Skeletal muscle satellite cell (primary cell): Measurements from ENCODE around the gene PALLD.

ENCODE experiments used
- H3K27me3 ChIP-seq: 2 replicates; pipeline ENCODE4 v1.7.0; 2013; ENCODE audit warnings: low read length; ENCODE audit not compliant: control insufficient read depth, insufficient read depth
- H3K36me3 ChIP-seq: 2 replicates; pipeline ENCODE4 v1.7.0; 2013; ENCODE audit warnings: mild to moderate bottlenecking, control low read depth, low read length; ENCODE audit not compliant: insufficient read depth
- H3K4me1 ChIP-seq: 2 replicates; pipeline ENCODE4 v1.7.0; 2013; ENCODE audit warnings: low read length; ENCODE audit not compliant: control insufficient read depth, insufficient read depth
- H3K4me2 ChIP-seq: 2 replicates; pipeline ENCODE4 v1.7.0; 2013; ENCODE audit warnings: mild to moderate bottlenecking, low read length
- H3K4me3 ChIP-seq: 2 replicates; pipeline ENCODE4 v1.7.0; 2013; ENCODE audit warnings: low read length
- H3K9ac ChIP-seq: 2 replicates; pipeline ENCODE4 v1.7.0; 2013; ENCODE audit warnings: mild to moderate bottlenecking, low read depth, low read length, moderate library complexity
- H3K9me3 ChIP-seq: replicated peaks from 2 replicates; pipeline ENCODE4 v1.7.0; 2013; ENCODE audit warnings: mild to moderate bottlenecking, control low read depth, low read length

PALLD gene

GRCh38 chr4:168815379-168816345, 318.8 kb downstream of the PALLD start:
- Histone ChIP-seq H3K9ac (no peak overlapping the region), H3K4me3 (no peak overlapping the region), H3K4me2 (peak overlapping the region; percentile 44), H3K4me1 (peaks cover 55% of the 10 kb centered on the region), H3K36me3 (peaks cover 5% of the 10 kb centered on the region), H3K9me3 (no peaks in the 10 kb centered on the region), H3K27me3 (no peaks in the 10 kb centered on the region)

GRCh38 chr4:168817370-168817769, 320.5 kb downstream of the PALLD start:
- Histone ChIP-seq H3K4me2 (peak overlapping the region; percentile 74), H3K9ac (peak overlapping the region; percentile 69), H3K36me3 (no peaks in the 10 kb centered on the region), H3K4me3 (peak overlapping the region; percentile 17), H3K9me3 (no peaks in the 10 kb centered on the region), H3K4me1 (peaks cover 45% of the 10 kb centered on the region), H3K27me3 (no peaks in the 10 kb centered on the region)

GRCh38 chr4:168822481-168822880, 325.6 kb downstream of the PALLD start:
- Histone ChIP-seq H3K4me2 (no peak overlapping the region), H3K36me3 (peaks cover 4% of the 10 kb centered on the region), H3K9ac (no peak overlapping the region), H3K4me1 (peaks cover 12% of the 10 kb centered on the region), H3K27me3 (no peaks in the 10 kb centered on the region), H3K9me3 (no peaks in the 10 kb centered on the region), H3K4me3 (no peak overlapping the region)

- Histone ChIP-seq H3K36me3 (peaks cover 10% of the 10 kb centered on the region), H3K4me1 (peaks cover 11% of the 10 kb centered on the region), H3K4me2 (no peak overlapping the region), H3K4me3 (no peak overlapping the region), H3K9me3 (no peaks in the 10 kb centered on the region), H3K9ac (no peak overlapping the region), H3K27me3 (no peaks in the 10 kb centered on the region)
These were observed 329.1 kb downstream of the PALLD start for GRCh38 chr4:168825975-168826374.

- H3K36me3 ChIP-seq: peaks cover 10% of the 10 kb centered on the region
- H3K4me3 ChIP-seq: no peak overlapping the region
- peaks cover 17% of the 10 kb centered on the region for H3K4me1 ChIP-seq
- no peaks in the 10 kb centered on the region for H3K27me3 ChIP-seq
- no peaks in the 10 kb centered on the region for H3K9me3 ChIP-seq
- H3K9ac ChIP-seq: no peak overlapping the region
- H3K4me2 ChIP-seq: no peak overlapping the region
These were observed 329.8 kb downstream of the PALLD start for GRCh38 chr4:168826620-168827019.

GRCh38 chr4:168830777-168831512, 334.1 kb downstream of the PALLD start:
- peaks cover 10% of the 10 kb centered on the region for H3K36me3 ChIP-seq
- H3K27me3 ChIP-seq: no peaks in the 10 kb centered on the region
- peak overlapping the region; percentile 93 for H3K4me2 ChIP-seq
- H3K4me1 ChIP-seq: peaks cover 22% of the 10 kb centered on the region
- H3K4me3 ChIP-seq: peak overlapping the region; percentile 78
- H3K9me3 ChIP-seq: no peaks in the 10 kb centered on the region
- peak overlapping the region; percentile 97 for H3K9ac ChIP-seq

GRCh38 chr4:168831585-168831918, 334.7 kb downstream of the PALLD start:
- Histone ChIP-seq H3K36me3 (peaks cover 12% of the 10 kb centered on the region), H3K27me3 (no peaks in the 10 kb centered on the region), H3K9me3 (no peaks in the 10 kb centered on the region), H3K9ac (peak overlapping the region; percentile 97), H3K4me3 (peak overlapping the region; percentile 78), H3K4me2 (peak overlapping the region; percentile 93), H3K4me1 (peaks cover 22% of the 10 kb centered on the region)

GRCh38 chr4:168831919-168832762, 335.3 kb downstream of the PALLD start:
- H3K9ac ChIP-seq: peak overlapping the region; percentile 97
- peak overlapping the region; percentile 78 for H3K4me3 ChIP-seq
- H3K27me3 ChIP-seq: no peaks in the 10 kb centered on the region
- H3K9me3 ChIP-seq: no peaks in the 10 kb centered on the region
- peaks cover 15% of the 10 kb centered on the region for H3K36me3 ChIP-seq
- H3K4me2 ChIP-seq: peak overlapping the region; percentile 93
- H3K4me1 ChIP-seq: peaks cover 22% of the 10 kb centered on the region

- peak overlapping the region; percentile 97 for H3K9ac ChIP-seq
- H3K27me3 ChIP-seq: no peaks in the 10 kb centered on the region
- peaks cover 22% of the 10 kb centered on the region for H3K4me1 ChIP-seq
- H3K4me2 ChIP-seq: peak overlapping the region; percentile 93
- H3K4me3 ChIP-seq: peak overlapping the region; percentile 78
- H3K36me3 ChIP-seq: peaks cover 23% of the 10 kb centered on the region
- H3K9me3 ChIP-seq: no peaks in the 10 kb centered on the region
These were observed 336.1 kb downstream of the PALLD start for GRCh38 chr4:168832763-168833575.

- Histone ChIP-seq H3K9ac (peak overlapping the region; percentile 97), H3K4me3 (peak overlapping the region; percentile 78), H3K4me1 (peaks cover 22% of the 10 kb centered on the region), H3K36me3 (peaks cover 23% of the 10 kb centered on the region), H3K9me3 (no peaks in the 10 kb centered on the region), H3K27me3 (no peaks in the 10 kb centered on the region), H3K4me2 (peak overlapping the region; percentile 93)
These were observed 337.0 kb downstream of the PALLD start for GRCh38 chr4:168833881-168834280.
